Fibroblast of mammary gland (primary cell): ENCODE measurements around the gene PLCXD3.
A peak's percentile ranks its signal among the peaks of the same experiment; 100 is the strongest.
"Not testable (repeated sequence)": the region's sequence is repeated elsewhere in the genome, so short reads cannot be mapped to it uniquely, and the experiment has no call there.

Source experiments
- DNase-seq: peaks from one replicate; pipeline ENCODE4 v3.0.0-alpha.2; 2010; ENCODE audit warnings: low read depth
- H3K4me3 ChIP-seq: 2 replicates; pipeline ENCODE4 v1.5.1; 2011; ENCODE audit warnings: low read depth, mild to moderate bottlenecking, low read length, moderate library complexity; ENCODE audit not compliant: control insufficient read depth
- TF ChIP-seq, protein P1 (sequence below): conservative IDR thresholded peaks from 2 replicates; pipeline ENCODE4 v1.5.1; 2011; ENCODE audit warnings: low read depth, low read length, inconsistent platforms; ENCODE audit not compliant: control insufficient read depth, insufficient read depth

Gene PLCXD3

DNA sequence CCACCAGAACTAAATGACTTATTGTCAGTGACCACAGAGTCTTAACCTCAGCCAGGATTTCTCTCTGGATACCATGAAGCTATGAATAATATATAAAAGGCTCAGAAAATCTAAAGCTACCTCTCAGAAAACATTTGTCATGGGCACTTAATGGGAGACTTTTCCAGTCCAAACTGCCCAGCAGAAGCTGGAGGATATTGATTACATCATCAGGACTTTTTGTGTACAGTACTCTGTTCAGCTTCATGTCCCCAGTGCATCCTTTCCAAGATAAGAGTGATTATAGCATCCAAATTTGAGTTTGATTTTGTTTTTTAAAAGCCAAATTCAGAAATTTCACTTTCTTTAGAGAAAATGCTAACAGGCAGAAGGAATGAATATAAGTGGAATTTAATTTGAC, 173.2 kb downstream of the PLCXD3 start:
- TF ChIP-seq, protein P1, sequence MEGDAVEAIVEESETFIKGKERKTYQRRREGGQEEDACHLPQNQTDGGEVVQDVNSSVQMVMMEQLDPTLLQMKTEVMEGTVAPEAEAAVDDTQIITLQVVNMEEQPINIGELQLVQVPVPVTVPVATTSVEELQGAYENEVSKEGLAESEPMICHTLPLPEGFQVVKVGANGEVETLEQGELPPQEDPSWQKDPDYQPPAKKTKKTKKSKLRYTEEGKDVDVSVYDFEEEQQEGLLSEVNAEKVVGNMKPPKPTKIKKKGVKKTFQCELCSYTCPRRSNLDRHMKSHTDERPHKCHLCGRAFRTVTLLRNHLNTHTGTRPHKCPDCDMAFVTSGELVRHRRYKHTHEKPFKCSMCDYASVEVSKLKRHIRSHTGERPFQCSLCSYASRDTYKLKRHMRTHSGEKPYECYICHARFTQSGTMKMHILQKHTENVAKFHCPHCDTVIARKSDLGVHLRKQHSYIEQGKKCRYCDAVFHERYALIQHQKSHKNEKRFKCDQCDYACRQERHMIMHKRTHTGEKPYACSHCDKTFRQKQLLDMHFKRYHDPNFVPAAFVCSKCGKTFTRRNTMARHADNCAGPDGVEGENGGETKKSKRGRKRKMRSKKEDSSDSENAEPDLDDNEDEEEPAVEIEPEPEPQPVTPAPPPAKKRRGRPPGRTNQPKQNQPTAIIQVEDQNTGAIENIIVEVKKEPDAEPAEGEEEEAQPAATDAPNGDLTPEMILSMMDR: no peak
- no peak for DNase-seq
- H3K4me3 ChIP-seq: no peak overlapping the region

DNA sequence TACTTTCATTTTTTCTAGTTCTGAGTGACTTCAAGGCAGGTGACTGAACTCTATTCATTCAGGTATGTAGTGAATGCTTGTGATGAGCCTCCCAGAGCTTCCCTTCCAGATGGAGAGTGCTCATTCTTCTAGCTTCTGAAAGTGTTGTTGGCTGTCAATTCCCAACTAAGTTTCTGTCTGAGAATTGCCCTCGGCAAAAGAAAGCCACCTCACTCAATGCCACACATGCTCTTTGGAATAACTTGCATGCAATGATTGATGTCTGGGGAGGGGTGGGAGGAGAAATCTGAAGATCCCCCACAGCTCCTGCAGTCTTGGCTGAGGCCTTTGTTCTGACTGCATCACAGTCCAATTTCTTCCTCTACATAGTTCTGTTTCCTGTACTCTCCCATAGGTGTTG, 173.9 kb downstream of the PLCXD3 start:
- no peak for DNase-seq
- H3K4me3 ChIP-seq: no peak overlapping the region
- TF ChIP-seq, protein P1: no peak

DNA sequence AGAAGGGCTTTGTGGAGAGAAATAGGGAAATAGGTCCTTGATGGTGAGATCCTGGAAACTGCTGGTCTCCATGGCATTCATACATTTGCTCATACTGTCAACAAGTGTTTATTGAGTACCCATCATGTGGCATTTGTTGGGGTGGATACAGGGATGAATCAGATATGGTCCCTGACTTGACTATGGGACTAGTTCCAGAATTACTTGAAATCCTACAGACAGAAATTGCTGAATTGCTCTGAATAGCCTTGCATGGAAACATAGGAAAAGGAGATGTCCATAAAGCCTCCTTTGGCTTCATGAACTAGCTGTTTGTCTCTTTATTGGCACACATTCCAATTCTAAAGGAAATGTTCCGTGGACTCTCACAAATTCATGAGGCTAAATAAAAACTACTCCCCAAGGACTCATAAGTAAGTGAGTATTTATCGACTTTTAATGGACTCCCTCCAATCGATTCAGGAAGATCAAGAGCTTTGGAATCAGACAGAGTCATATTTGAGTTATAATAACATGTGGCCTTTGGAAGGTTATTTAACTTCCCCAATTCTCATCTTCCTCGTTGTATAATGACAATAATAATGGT, 174.7 kb downstream of the PLCXD3 start:
- TF ChIP-seq, protein P1: no peak
- DNase-seq: peak; percentile 18
- no peak overlapping the region for H3K4me3 ChIP-seq

DNA sequence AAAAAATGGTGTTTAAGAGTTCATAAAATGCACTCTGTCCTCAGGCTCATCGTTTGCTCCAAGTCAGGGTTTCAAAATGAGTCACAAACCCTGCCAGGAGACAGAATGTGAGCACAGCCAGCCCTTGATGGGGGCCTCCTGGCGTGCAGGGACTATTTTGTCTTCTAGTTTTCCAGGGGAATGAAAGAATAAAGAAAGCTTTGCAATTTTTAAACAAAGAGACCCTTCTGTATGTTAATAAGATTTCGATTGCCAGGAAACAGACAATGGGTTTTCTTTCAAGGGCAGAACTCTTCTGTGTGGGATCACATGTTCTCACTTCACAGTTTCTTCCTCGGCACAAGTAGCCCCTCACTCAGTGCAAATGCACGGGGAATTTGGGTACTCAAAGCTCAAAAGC, 175.6 kb downstream of the PLCXD3 start:
- peak; percentile 40 for DNase-seq
- no peak overlapping the region for H3K4me3 ChIP-seq
- TF ChIP-seq, protein P1: no peak

DNA sequence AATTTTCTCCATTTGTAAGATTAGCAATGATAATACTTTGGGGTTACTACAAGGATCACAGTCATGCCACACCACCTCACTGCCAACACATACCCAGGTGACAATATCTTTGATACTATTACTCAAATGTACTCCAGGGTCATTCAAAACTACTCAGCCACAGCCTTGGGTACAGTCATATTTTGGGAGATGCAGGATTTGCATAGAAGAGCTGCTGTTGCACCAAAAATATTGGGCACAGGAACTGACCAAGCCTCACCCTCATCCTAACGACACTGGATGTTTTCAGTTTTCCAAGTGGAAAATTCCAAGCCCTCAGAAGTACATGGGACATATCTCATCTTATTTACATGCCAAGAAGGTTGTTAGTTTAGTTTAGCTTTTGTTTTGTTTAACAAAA, 176.2 kb downstream of the PLCXD3 start:
- no peak for DNase-seq
- no peak overlapping the region for H3K4me3 ChIP-seq
- TF ChIP-seq, protein P1: no peak

DNA sequence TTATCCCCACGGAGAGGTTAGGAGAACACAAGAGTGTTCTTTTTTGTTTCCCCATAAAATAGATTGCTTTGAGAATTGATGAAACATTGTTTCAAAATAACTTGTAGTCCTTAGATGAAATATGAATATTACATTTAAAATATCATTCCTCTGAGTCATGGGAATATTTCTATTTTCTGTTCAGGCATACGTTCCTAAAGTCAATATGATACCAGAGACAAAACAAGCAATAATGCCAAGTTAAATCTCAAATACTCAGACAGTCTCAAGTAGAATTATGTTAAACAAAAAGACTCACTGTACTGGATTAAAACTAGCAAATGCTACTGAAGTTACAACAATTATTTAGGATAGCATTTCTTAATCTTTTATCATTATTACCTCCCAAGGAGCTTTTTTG, 185.3 kb downstream of the PLCXD3 start:
- TF ChIP-seq, protein P1: no peak
- DNase-seq: no peak
- no peak overlapping the region for H3K4me3 ChIP-seq

DNA sequence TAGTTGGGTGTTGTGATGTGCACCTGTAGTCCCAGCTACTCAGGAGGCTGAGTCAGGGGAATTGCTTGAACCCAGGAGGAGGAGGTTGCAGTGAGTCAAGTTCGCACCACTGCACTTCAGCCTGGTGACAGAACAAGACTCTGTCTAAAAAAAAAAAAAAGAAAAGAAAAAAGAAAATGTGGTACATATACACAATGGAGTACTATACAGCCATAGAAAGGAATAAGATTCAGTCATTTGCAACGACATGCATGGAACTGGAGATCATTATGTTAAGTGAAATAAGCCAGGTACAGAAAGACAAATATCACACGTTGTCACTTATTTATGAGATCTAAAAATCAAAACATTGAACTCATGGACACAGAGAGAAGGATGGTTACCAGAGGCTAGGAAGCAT, 187.6 kb downstream of the PLCXD3 start:
- not testable (repeated sequence) for DNase-seq, H3K4me3 ChIP-seq
